OCI-LY3 (cell line): Measurements from ENCODE around the gene RSL1D1.
A peak's percentile ranks its signal among the peaks of the same experiment; 100 is the strongest.

Experiments used
- H2AFZ ChIP-seq: fragments of 200-600, 300-600 bp; shearing (Covaris generic); 2 replicates; pipeline ENCODE4 v1.6.0; 2014; ENCODE audit warnings: antibody characterized with exemption, low read depth, low read length
- H3K27ac ChIP-seq: fragments of 200-600, 300-600 bp; sonication (generic); 2 replicates; pipeline ENCODE4 v1.5.1; 2014; ENCODE audit warnings: mild to moderate bottlenecking, low read length, moderate library complexity, mixed read lengths
- H3K27me3 ChIP-seq: fragments of 200-600, 300-600 bp; sonication (generic); 2 replicates; pipeline ENCODE4 v1.6.1; 2014; ENCODE audit warnings: low read depth, low read length, mixed read lengths
- H3K36me3 ChIP-seq: fragments of 200-600, 300-600 bp; sonication (generic); replicated peaks from 2 replicates; pipeline ENCODE3; 2014; ENCODE audit warnings: low read depth, low read length, mixed read lengths
- H3K4me1 ChIP-seq: fragments of 300-600, 200-600 bp; sonication (generic); 2 replicates; pipeline ENCODE4 v1.6.1; 2014; ENCODE audit warnings: low read length, mixed read lengths
- H3K4me2 ChIP-seq: fragments of 200-600, 300-600 bp; sonication (generic); 2 replicates; pipeline ENCODE4 v1.6.1; 2014; ENCODE audit warnings: low read length, mixed read lengths
- H3K4me3 ChIP-seq: fragments of 300-600, 200-600 bp; sonication (generic); 2 replicates; pipeline ENCODE4 v1.5.1; 2014; ENCODE audit warnings: antibody characterized with exemption, mild to moderate bottlenecking, low read length, moderate library complexity
- H3K79me2 ChIP-seq: fragments of 300-600, 200-600 bp; shearing (Covaris generic); 2 replicates; pipeline ENCODE4 v1.6.1; 2014; ENCODE audit warnings: mild to moderate bottlenecking, low read length, mixed read lengths
- H3K9ac ChIP-seq: fragments of 300-600, 200-600 bp; shearing (Covaris generic); 2 replicates; pipeline ENCODE4 v1.6.0; 2014; ENCODE audit warnings: mild to moderate bottlenecking, low read length, moderate library complexity
- H3K9me3 ChIP-seq: fragments of 200-600, 300-600 bp; shearing (Covaris generic); 2 replicates; pipeline ENCODE4 v1.6.1; 2014; ENCODE audit warnings: low read length, mixed read lengths; ENCODE audit not compliant: insufficient read depth
- H4K20me1 ChIP-seq: fragments of 200-600, 300-600 bp; sonication (generic); 2 replicates; pipeline ENCODE4 v1.6.1; 2016; ENCODE audit warnings: low read length, mixed read lengths; ENCODE audit not compliant: insufficient read depth
- EZH2phosphoT487 ChIP-seq: fragments of 200-600 bp; shearing (Covaris generic); IDR thresholded peaks from 2 replicates; pipeline ENCODE4 v1.6.1; 2018; ENCODE audit warnings: antibody characterized with exemption, mixed run types, low read depth
- TF ChIP-seq, protein P1 (sequence below): fragments of 200-600, 300-600 bp; sonication (generic); IDR thresholded peaks from 2 replicates; pipeline ENCODE4 v1.5.1; 2014; ENCODE audit warnings: antibody characterized with exemption, low read length, low read depth

The RSL1D1 gene

DNA sequence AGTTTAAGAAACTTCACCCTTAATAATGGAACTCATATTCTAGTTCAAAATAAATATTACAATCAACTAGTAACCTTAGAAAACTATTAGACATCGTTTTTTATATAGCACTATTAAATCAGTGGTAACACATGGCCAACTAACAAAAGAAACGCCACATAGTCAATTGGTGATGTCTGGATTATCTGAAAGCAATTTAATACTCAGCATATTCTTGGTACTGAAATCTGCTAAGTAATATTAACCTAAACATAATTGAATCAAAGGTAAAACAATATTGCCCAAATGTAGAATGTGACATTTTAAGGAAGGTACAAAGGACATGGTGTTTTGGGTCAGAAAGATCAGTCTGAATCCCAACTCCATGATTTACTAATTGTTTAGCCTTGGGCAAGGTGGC lies 11.1 kb upstream of the RSL1D1 start:
- Histone ChIP-seq H4K20me1 (peaks cover 8% of the 10 kb centered on the region), H3K79me2 (peaks cover 24% of the 10 kb centered on the region), H3K27me3 (no peaks in the 10 kb centered on the region), H3K4me2 (no peak overlapping the region), H3K4me3 (no peak overlapping the region), H3K4me1 (no peaks in the 10 kb centered on the region; the same call in 1 of the 2 replicates), H3K27ac (no peak overlapping the region), H2AFZ (no peak overlapping the region), H3K9me3 (no peaks in the 10 kb centered on the region), H3K9ac (no peak overlapping the region), H3K36me3 (peaks cover 7% of the 10 kb centered on the region)
- TF ChIP-seq, protein P1, sequence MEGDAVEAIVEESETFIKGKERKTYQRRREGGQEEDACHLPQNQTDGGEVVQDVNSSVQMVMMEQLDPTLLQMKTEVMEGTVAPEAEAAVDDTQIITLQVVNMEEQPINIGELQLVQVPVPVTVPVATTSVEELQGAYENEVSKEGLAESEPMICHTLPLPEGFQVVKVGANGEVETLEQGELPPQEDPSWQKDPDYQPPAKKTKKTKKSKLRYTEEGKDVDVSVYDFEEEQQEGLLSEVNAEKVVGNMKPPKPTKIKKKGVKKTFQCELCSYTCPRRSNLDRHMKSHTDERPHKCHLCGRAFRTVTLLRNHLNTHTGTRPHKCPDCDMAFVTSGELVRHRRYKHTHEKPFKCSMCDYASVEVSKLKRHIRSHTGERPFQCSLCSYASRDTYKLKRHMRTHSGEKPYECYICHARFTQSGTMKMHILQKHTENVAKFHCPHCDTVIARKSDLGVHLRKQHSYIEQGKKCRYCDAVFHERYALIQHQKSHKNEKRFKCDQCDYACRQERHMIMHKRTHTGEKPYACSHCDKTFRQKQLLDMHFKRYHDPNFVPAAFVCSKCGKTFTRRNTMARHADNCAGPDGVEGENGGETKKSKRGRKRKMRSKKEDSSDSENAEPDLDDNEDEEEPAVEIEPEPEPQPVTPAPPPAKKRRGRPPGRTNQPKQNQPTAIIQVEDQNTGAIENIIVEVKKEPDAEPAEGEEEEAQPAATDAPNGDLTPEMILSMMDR, result no peak
- TF ChIP-seq EZH2phosphoT487, result no peak

DNA sequence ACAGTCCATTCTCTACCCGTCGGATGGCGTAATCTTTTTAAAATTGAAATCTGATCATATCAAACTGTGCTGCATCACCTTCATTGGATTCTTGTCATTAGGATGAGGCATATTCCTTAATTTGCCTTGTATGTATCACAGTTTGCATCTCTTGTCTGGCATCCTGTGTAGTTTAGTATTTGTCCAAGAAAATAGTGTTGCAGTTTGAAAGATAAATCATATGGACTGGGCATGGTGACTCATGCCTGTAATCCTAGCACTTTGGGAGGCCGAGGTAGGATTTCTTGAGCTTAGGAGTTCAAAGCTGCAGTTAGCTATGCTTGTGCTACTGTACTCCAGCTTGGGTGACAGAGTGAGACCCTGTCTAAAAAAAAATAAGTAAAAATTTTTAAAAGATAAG lies 5.8 kb upstream of the RSL1D1 start:
- Histone ChIP-seq H2AFZ (no peak overlapping the region), H3K4me3 (no peak overlapping the region), H3K9me3 (no peaks in the 10 kb centered on the region), H3K4me2 (no peak overlapping the region), H3K79me2 (peaks cover 66% of the 10 kb centered on the region), H3K4me1 (peaks cover 5% of the 10 kb centered on the region), H4K20me1 (peaks cover 5% of the 10 kb centered on the region), H3K9ac (no peak overlapping the region), H3K27ac (no peak overlapping the region), H3K36me3 (peaks cover 10% of the 10 kb centered on the region), H3K27me3 (no peaks in the 10 kb centered on the region)
- TF ChIP-seq EZH2phosphoT487, result no peak
- TF ChIP-seq, protein P1, result no peak

DNA sequence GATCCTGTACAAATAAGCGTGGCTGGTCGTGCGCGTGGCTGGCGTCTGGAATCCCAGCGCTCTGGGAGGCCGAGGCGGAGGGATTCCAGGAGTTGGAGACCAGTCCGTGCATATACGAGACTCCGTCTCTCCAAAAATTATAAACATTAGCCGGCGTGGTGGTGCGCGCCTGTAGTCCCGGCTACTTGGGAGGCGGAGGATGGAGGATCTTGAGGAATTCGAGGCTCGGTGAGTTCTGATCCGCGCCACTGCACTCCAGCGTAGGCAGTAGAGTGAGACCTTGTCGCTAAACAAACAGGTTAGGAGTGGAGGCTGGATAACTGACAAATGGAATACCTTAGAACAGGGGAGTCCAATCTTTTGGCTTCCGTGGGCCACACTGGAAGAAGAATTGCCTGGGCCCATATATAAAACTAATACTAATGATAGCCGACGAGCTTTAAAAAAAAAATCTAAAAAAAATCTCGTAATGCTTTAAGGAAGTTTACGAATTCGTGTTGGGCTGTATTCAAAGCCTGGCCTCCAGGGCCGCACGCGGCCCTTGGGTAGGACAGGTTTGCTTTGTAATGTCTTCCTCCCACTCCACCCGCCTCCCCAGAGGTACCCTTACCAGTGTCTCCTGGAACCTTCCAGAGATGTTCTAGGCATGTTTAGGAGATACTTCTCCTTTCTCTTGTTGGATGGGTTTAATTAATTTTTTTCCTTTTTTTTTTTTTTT lies 909 bp upstream of the RSL1D1 start:
- peak overlapping the region; percentile 77 for H3K27ac ChIP-seq
- peaks cover 27% of the 10 kb centered on the region for H4K20me1 ChIP-seq

DNA sequence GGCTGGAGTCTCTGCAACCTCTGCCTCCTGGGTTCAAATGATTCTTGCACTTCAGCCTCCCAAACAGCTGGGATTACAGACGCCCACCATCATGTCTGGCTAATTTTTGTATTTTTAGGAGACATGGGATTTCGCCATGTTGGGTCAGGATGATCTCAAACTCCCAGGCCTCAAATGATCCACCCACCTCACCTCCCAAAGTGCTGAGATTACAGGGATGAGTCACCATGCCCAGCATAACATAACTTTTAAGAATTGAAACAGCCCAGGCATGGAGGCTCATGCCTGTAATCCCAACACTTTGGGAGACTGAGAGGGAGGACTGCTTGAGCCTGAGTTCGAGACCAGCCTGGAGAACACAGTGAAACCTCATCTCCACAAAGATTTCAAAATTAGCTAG lies 2.5 kb downstream of the RSL1D1 start:
- Histone ChIP-seq H3K36me3 (peaks cover 51% of the 10 kb centered on the region), H3K9ac (no peak overlapping the region), H3K27me3 (no peaks in the 10 kb centered on the region), H4K20me1 (peaks cover 37% of the 10 kb centered on the region; the same call in 1 of the 2 replicates), H3K4me1 (peaks cover 11% of the 10 kb centered on the region), H3K4me2 (no peak overlapping the region), H3K9me3 (no peaks in the 10 kb centered on the region), H3K27ac (no peak overlapping the region), H3K4me3 (no peak overlapping the region), H2AFZ (no peak overlapping the region), H3K79me2 (peaks cover 91% of the 10 kb centered on the region)
- no peak for TF ChIP-seq EZH2phosphoT487
- TF ChIP-seq, protein P1, result no peak

More for the DNA sequence above, 909 bp upstream of the RSL1D1 start:
- Histone ChIP-seq H3K4me2 (peak overlapping the region; percentile 93), H3K79me2 (peaks cover 92% of the 10 kb centered on the region), H3K9ac (peak overlapping the region; percentile 98), H3K4me3 (peak overlapping the region; percentile 86), H3K36me3 (peaks cover 29% of the 10 kb centered on the region), H3K4me1 (peaks cover 11% of the 10 kb centered on the region), H3K27me3 (no peaks in the 10 kb centered on the region), H3K9me3 (no peaks in the 10 kb centered on the region), H2AFZ (no peak overlapping the region)
- TF ChIP-seq, protein P1, result no peak
- TF ChIP-seq EZH2phosphoT487, result no peak
